PC-3 (cell line): ENCODE results near the gene PTK6. TPM values are rescaled to one million over a fixed set of nuclear protein-coding genes. Genes with fewer than 3 reads are reported as not detected.
A peak's percentile ranks its signal among the peaks of the same experiment; 100 is the strongest.

Experiments used
- ATAC-seq: fragments of 200-7000 bp; cut with Tn5 transposase; 2 replicates; pipeline ENCODE4 v1.9.1; 2020; ENCODE audit warnings: mild to moderate bottlenecking, moderate library complexity
- BruUV-seq: library from RNA; stranded (reverse); fragments of 400-500 nt; replicated peaks from 2 replicates; lab custom pipeline; 2021; lab: Mats Ljungman, UMichigan
- CTCF ChIA-PET: fragments of 300-600 bp; sonication (Branson Sonifier 250); formaldehyde crosslinking; loops from one replicate; lab custom pipeline; 2022; ENCODE audit warnings: antibody characterized with exemption; lab: Charles Lee
- POLR2A ChIA-PET: fragments of 300-600 bp; sonication (Branson Sonifier 250); formaldehyde crosslinking; loops from one replicate; lab custom pipeline; 2022; ENCODE audit warnings: antibody characterized with exemption; ENCODE audit not compliant: unreplicated experiment; lab: Charles Lee
- DNase-seq: peaks from one replicate; pipeline ENCODE4 v3.0.0-alpha.2; 2015
- H2AFZ ChIP-seq: fragments of 300-600 bp; sonication (generic); 2 replicates; pipeline ENCODE4 v1.6.0; 2016; ENCODE audit warnings: antibody characterized with exemption, low read length
- H3F3A ChIP-seq: fragments of 300-600 bp; sonication (generic); one replicate; pipeline ENCODE4 v1.6.0; 2017; ENCODE audit warnings: antibody characterized with exemption, low read length, control low read depth, mild to moderate bottlenecking; ENCODE audit not compliant: unreplicated experiment
- H3K27ac ChIP-seq: fragments of 300-600 bp; sonication (generic); 2 replicates; pipeline ENCODE4 v1.5.1; 2016; ENCODE audit warnings: mild to moderate bottlenecking, low read length
- H3K27me3 ChIP-seq: fragments of 300-600 bp; sonication (generic); 2 replicates; pipeline ENCODE4 v1.6.1; 2016; ENCODE audit warnings: low read length, mixed read lengths
- H3K36me3 ChIP-seq: fragments of 300-600 bp; sonication (generic); 2 replicates; pipeline ENCODE4 v1.6.1; 2016; ENCODE audit warnings: low read depth, mixed run types, low read length, mixed read lengths
- H3K4me1 ChIP-seq: fragments of 300-600 bp; sonication (generic); 2 replicates; pipeline ENCODE4 v1.5.1; 2016; ENCODE audit warnings: low read length; ENCODE audit not compliant: insufficient read depth
- H3K4me2 ChIP-seq: fragments of 300-600 bp; sonication (generic); 2 replicates; pipeline ENCODE4 v1.6.0; 2016; ENCODE audit warnings: low read length
- H3K4me3 ChIP-seq: fragments of 300-600 bp; sonication (generic); 2 replicates; pipeline ENCODE4 v1.5.1; 2016; ENCODE audit warnings: mild to moderate bottlenecking, low read length, mixed read lengths
- H3K79me2 ChIP-seq: fragments of 300-600 bp; sonication (generic); 2 replicates; pipeline ENCODE4 v1.6.1; 2017; ENCODE audit warnings: low read length, mixed read lengths
- H3K9ac ChIP-seq: fragments of 300-600 bp; sonication (generic); 2 replicates; pipeline ENCODE4 v1.6.0; 2016; ENCODE audit warnings: mild to moderate bottlenecking, low read length
- H3K9me2 ChIP-seq: fragments of 300-600 bp; sonication (generic); replicated peaks from 2 replicates; pipeline ENCODE4 v1.6.1; 2016; ENCODE audit warnings: mixed run types, low read length, mixed read lengths
- H3K9me3 ChIP-seq: fragments of 300-600 bp; sonication (generic); 2 replicates; pipeline ENCODE4 v1.6.1; 2016; ENCODE audit warnings: low read length, mixed read lengths
- H4K20me1 ChIP-seq: fragments of 300-600 bp; sonication (generic); 2 replicates; pipeline ENCODE4 v1.6.1; 2016; ENCODE audit warnings: low read length, mixed read lengths
- EZH2 ChIP-seq: fragments of 300-600 bp; sonication (generic); IDR thresholded peaks from one replicate; pipeline ENCODE4 v1.6.1; 2017; ENCODE audit warnings: antibody characterized with exemption, mild to moderate bottlenecking, low read length; ENCODE audit not compliant: unreplicated experiment
- EZH2phosphoT487 ChIP-seq: fragments of 300-600 bp; sonication (generic); IDR thresholded peaks from 2 replicates; pipeline ENCODE4 v1.6.1; 2018; ENCODE audit warnings: mild to moderate bottlenecking, antibody characterized with exemption, low read length, borderline replicate concordance
- intact Hi-C: fragments of 100-400 bp; cut with micrococcal nuclease; formaldehyde crosslinking; loops from 2 replicates; pipeline ENCODE4 v1.9.0; 2023
- total RNA-seq: library from RNA; depleted of rRNA; stranded (reverse); fragments of >200 nt; gene quantifications from 2 replicates; pipeline ENCODE4 v1.2.3, GENCODE V29; 2014
- TF ChIP-seq, protein P1 (sequence below): fragments of 300-600 bp; sonication (generic); conservative IDR thresholded peaks from 2 replicates; pipeline ENCODE4 v1.5.1; 2017; ENCODE audit warnings: antibody characterized with exemption, low read depth, mild to moderate bottlenecking, low read length

PTK6 gene
- total RNA-seq, 1 experiment from 2014 or later = 11.1 TPM

DNA sequence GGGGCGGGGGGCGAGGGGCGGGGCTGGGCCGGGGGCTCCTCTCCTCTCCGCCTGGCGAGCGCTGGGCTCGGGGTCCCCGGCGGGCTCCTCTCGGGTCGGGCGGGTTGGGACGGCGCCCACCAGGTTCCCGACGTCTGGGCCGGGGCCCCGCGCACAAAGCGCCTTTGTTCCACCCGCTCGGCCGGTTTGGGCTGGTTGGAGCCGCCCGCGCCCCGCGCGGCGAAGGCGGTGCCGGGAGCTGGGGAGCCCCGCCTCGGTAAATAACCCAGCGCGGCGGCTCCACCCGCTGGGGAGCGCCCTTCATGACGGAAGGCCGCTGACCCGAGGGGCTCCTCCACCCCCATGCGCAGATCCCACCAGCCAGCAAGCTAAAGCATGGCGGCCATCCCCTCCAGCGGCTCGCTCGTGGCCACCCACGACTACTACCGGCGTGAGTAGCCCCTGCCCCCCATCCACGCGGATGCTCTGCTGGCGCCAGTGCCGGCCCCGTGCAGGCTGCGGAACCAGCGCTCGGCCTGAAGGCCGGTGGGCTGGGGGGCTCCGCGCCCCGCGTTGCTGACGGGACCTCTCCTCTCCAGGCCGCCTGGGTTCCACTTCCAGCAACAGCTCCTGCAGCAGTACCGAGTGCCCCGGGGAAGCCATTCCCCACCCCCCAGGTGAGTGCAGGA lies 16.1 kb downstream of the PTK6 start:
- Histone ChIP-seq H3K9ac (peak overlapping the region; percentile 93), H3K36me3 (peaks cover 24% of the 10 kb centered on the region), H3F3A (peaks cover 8% of the 10 kb centered on the region), H2AFZ (no peak overlapping the region), H3K9me2 (no peaks in the 10 kb centered on the region), H4K20me1 (peaks cover 24% of the 10 kb centered on the region), H3K4me1 (peaks cover 13% of the 10 kb centered on the region), H3K4me2 (peak overlapping the region; percentile 93), H3K9me3 (no peaks in the 10 kb centered on the region), H3K27me3 (no peaks in the 10 kb centered on the region), H3K79me2 (peaks cover 27% of the 10 kb centered on the region), H3K27ac (peak overlapping the region; percentile 75), H3K4me3 (peak overlapping the region; percentile 99)
- TSS peak; percentile 68 for BruUV-seq
- ATAC-seq (peak; percentile 59), DNase-seq (peak; percentile 80)
- POLR2A ChIA-PET = interaction anchor here (0.6 to 1.8 kb wide), 7 partner anchors 16 to 344 kb away, joined by 3 to 23 read pairs (median 4); partner anchors contain the start of genes PTK6 and TPD52L2
- no peak for TF ChIP-seq EZH2phosphoT487
- TF ChIP-seq, protein P1, sequence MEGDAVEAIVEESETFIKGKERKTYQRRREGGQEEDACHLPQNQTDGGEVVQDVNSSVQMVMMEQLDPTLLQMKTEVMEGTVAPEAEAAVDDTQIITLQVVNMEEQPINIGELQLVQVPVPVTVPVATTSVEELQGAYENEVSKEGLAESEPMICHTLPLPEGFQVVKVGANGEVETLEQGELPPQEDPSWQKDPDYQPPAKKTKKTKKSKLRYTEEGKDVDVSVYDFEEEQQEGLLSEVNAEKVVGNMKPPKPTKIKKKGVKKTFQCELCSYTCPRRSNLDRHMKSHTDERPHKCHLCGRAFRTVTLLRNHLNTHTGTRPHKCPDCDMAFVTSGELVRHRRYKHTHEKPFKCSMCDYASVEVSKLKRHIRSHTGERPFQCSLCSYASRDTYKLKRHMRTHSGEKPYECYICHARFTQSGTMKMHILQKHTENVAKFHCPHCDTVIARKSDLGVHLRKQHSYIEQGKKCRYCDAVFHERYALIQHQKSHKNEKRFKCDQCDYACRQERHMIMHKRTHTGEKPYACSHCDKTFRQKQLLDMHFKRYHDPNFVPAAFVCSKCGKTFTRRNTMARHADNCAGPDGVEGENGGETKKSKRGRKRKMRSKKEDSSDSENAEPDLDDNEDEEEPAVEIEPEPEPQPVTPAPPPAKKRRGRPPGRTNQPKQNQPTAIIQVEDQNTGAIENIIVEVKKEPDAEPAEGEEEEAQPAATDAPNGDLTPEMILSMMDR = no peak
- TF ChIP-seq EZH2 = no peak
- intact Hi-C loops = loop anchor here (1.0 kb wide), 1 partner anchor 79 kb away; no protein-coding TSS in a partner anchor
- CTCF ChIA-PET = interaction anchor here (1.0 to 1.7 kb wide), 2 partner anchors 17 to 24 kb away, joined by 4 to 21 read pairs; partner anchors contain the start of gene PTK6

DNA sequence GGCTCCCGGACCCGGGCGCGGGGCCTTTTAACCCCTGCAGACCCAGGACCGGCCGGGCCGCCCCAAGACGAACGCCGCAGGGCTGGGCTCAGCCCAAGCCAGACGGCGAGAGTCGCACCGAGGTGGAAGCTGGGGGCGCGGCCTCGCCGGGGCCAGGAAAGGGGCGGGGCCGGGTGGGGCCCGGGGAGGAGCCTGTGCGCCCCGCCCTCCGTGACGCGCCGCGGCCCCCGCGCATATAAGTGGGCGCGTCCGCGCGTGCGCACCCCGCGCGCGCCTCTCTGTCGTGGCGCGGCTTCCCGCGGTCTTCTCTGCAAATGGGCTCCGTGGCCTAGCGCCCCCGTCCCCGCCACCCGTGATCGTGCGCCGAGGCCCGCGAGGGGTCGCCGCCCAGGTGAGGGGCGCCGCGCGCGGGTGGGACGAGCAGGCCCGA lies 16.7 kb downstream of the PTK6 start, which contains the start of gene PPDPF:
Gene PPDPF (plus strand): TSS at position 262 of the 430 bp plus-strand sequence. CDS start 544 bp downstream, outside the sequence.
- CTCF ChIA-PET = interaction anchor here (0.6 to 1.7 kb wide), 3 partner anchors 17 to 286 kb away, joined by 3 to 21 read pairs (median 4); partner anchors contain the start of gene PTK6
- H4K20me1 ChIP-seq = peaks cover 24% of the 10 kb centered on the region
- H3K79me2 ChIP-seq = peaks cover 27% of the 10 kb centered on the region
- POLR2A ChIA-PET = interaction anchor here (0.5 to 1.8 kb wide), 17 partner anchors 14 to 583 kb away, joined by 3 to 23 read pairs (median 8); partner anchors contain the start of genes GID8, HELZ2, PTK6 and TPD52L2
- H3K4me1 ChIP-seq = peaks cover 13% of the 10 kb centered on the region
- DNase-seq = peak; percentile 84
- H3F3A ChIP-seq = peaks cover 8% of the 10 kb centered on the region
- intact Hi-C loops = loop anchor here (1.0 kb wide), 1 partner anchor 78 kb away; no protein-coding TSS in a partner anchor
- no TSS peak for BruUV-seq
- H3K4me3 ChIP-seq = peak within 1 kb of the TSS; percentile 99
- ATAC-seq = peak; percentile 70
- H3K9ac ChIP-seq = peak within 1 kb of the TSS; percentile 93
- no peaks in the 10 kb centered on the region for H3K9me2 ChIP-seq
- no peaks in the 10 kb centered on the region for H3K27me3 ChIP-seq
- peak within 1 kb of the TSS; percentile 93 for H3K4me2 ChIP-seq
- H3K9me3 ChIP-seq = no peaks in the 10 kb centered on the region
- H3K36me3 ChIP-seq = peaks cover 24% of the 10 kb centered on the region
- H2AFZ ChIP-seq = peak within 1 kb of the TSS; percentile 84
- TF ChIP-seq EZH2phosphoT487 = no peak
- TF ChIP-seq, protein P1 = no peak
- TF ChIP-seq EZH2 = no peak
- peak within 1 kb of the TSS; percentile 75 for H3K27ac ChIP-seq
